K562 (cell line): ENCODE measurements around the gene AHI1. TPM values are rescaled to one million over a fixed set of nuclear protein-coding genes. Genes with fewer than 3 reads are reported as not detected.

Source experiments
- CEBPG ChIP-seq, 3 experiments: fragments of 200-800 bp in 1 of 3; sonication (Bioruptor generic) in 1 of 3; sonication (generic) in 1 of 3; formaldehyde crosslinking in 1 of 3; IDR thresholded peaks in 2 of 3; conservative IDR thresholded peaks in 1 of 3; 2 replicates each; pipeline versions ENCODE4 v1.6.1 to v1.8.0; 2016 to 2022; ENCODE audit warnings: missing compliant biosample characterization in 2 of 3, missing genetic modification characterization in 2 of 3, mild to moderate bottlenecking in 1 of 3, missing genetic modification reagents in 1 of 3
- DIDO1 ChIP-seq: fragments of 450-650 bp; IDR thresholded peaks from 2 replicates; pipeline ENCODE4 v1.6.1; 2016; ENCODE audit warnings: low read depth, missing biosample characterization, missing genetic modification characterization
- HEY1 ChIP-seq: fragments of 250-450 bp; sonication (Bioruptor Pico); IDR thresholded peaks from 2 replicates; pipeline ENCODE4 v1.5.0; 2020; ENCODE audit warnings: mild to moderate bottlenecking, moderate library complexity, borderline replicate concordance
- KAT8 ChIP-seq: fragments of 450-650 bp; IDR thresholded peaks from 2 replicates; pipeline ENCODE4 v1.6.1; 2016; ENCODE audit warnings: low read depth, mild to moderate bottlenecking
- KDM5B ChIP-seq: fragments of 200-600 bp; sonication (generic); IDR thresholded peaks from 2 replicates; pipeline ENCODE4 v1.6.1; 2012; ENCODE audit warnings: low read depth, mild to moderate bottlenecking, moderate library complexity, low read length, control low read depth, inconsistent platforms; ENCODE audit not compliant: insufficient replicate concordance
- MCM3 ChIP-seq: fragments of 450-650 bp; IDR thresholded peaks from 2 replicates; pipeline ENCODE4 v1.6.1; 2016
- MEF2A ChIP-seq: IDR thresholded peaks from 2 replicates; pipeline ENCODE4 v1.6.1; 2011; ENCODE audit warnings: low read depth, mild to moderate bottlenecking, low read length, moderate library complexity; ENCODE audit not compliant: control insufficient read depth
- NFE2L1 ChIP-seq: fragments of 450-650 bp; IDR thresholded peaks from 2 replicates; pipeline ENCODE4 v1.6.1; 2016; ENCODE audit warnings: missing genetic modification characterization, low read depth, mild to moderate bottlenecking, missing compliant biosample characterization, moderate library complexity, borderline replicate concordance
- PBX2 ChIP-seq, 2 experiments: IDR thresholded peaks in 1 of 2; conservative IDR thresholded peaks in 1 of 2; 2 replicates each; pipeline ENCODE4 v1.6.1; 2016; ENCODE audit warnings: low read depth in 2 of 2, mild to moderate bottlenecking in 1 of 2, missing compliant biosample characterization in 1 of 2, missing genetic modification characterization in 1 of 2, moderate library complexity in 1 of 2
- PHF21A ChIP-seq: fragments of 450-650 bp; IDR thresholded peaks from 2 replicates; pipeline ENCODE4 v1.6.1; 2017; ENCODE audit warnings: low read depth, borderline replicate concordance
- RFX1 ChIP-seq: fragments of 450-650 bp; IDR thresholded peaks from 2 replicates; pipeline ENCODE4 v1.6.1; 2016; ENCODE audit warnings: mild to moderate bottlenecking, moderate library complexity
- RREB1 ChIP-seq: fragments of 250-450 bp; sonication (Bioruptor Pico); IDR thresholded peaks from 2 replicates; pipeline ENCODE4 v1.4.0; 2020
- RUNX1 ChIP-seq: sonication (generic); IDR thresholded peaks from 2 replicates; pipeline ENCODE4 v1.6.1; 2016; ENCODE audit warnings: antibody characterized with exemption, low read depth
- SAP30 ChIP-seq: fragments of 200-600 bp; sonication (generic); IDR thresholded peaks from 2 replicates; pipeline ENCODE4 v1.6.1; 2012; ENCODE audit warnings: borderline replicate concordance, low read depth, mild to moderate bottlenecking, moderate library complexity, low read length, control low read depth, inconsistent platforms; ENCODE audit not compliant: insufficient read depth, poor library complexity, severe bottlenecking
- SMAD1 ChIP-seq: fragments of 150-350 bp; IDR thresholded peaks from 2 replicates; pipeline ENCODE4 v1.6.1; 2014; ENCODE audit warnings: low read length, low read depth; ENCODE audit not compliant: partially characterized antibody
- SPI1 ChIP-seq: IDR thresholded peaks from 2 replicates; pipeline ENCODE4 v1.6.1; 2011; ENCODE audit warnings: low read depth, low read length, control low read depth, borderline replicate concordance
- YY1 ChIP-seq, 3 experiments: IDR thresholded peaks; 2 replicates each; pipeline ENCODE4 v1.6.1; 2011; ENCODE audit warnings: low read length in 2 of 3, mild to moderate bottlenecking in 2 of 3, moderate library complexity in 2 of 3, borderline replicate concordance in 1 of 3, control low read depth in 1 of 3, low read depth in 1 of 3; ENCODE audit not compliant: insufficient read depth in 3 of 3, insufficient replicate concordance in 2 of 3, control insufficient read depth in 1 of 3, insufficient read length in 1 of 3; ENCODE audit errors: extremely low read depth in 1 of 3
- polyA plus RNA-seq, 8 experiments: library from polyadenylated mRNA; depleted of rRNA in 4 of 8; stranded (reverse) in 5 of 8; unstranded in 3 of 8; fragments of >200 nt; fragmentation: Nextera tagmentation in 2 of 8; fragmentation: Illumina TruSeq in 1 of 8; extraction: Ambion mirVana in 2 of 8; extraction: Trizol in 1 of 8; gene quantifications; 2 replicates each; pipeline versions ENCODE4 v1.2.1 to v1.2.3, GENCODE V29; 2011 to 2014; ENCODE audit warnings: inconsistent platforms in 1 of 8, missing spikeins in 1 of 8
- total RNA-seq, 7 experiments: library from RNA; depleted of rRNA in 6 of 7; stranded (reverse); fragments of >200 nt in 6 of 7; fragmentation: Illumina TruSeq in 2 of 7; extraction: Trizol in 2 of 7; gene quantifications; 2 replicates each; pipeline versions ENCODE4 v1.2.1 to v1.2.3, GENCODE V29; 2011 to 2021; ENCODE audit warnings: low replicate concordance in 1 of 7

AHI1 gene
- total and polyA plus RNA-seq, 9 of the 15 experiments (the other 6 are each of a cell fraction or from before 2014, with no cell fraction given) = 24.7 to 54.9 (median 32.2) TPM

GRCh38 chr6:135498185-135498841 lies 773 bp upstream of the AHI1 start (continued):
- TF ChIP-seq PBX2 (CRISPR knock-in tag; IDR thresholded peaks at IDR 0.05; ENCODE audit: low read depth) (no peak), PBX2 (tag; conservative IDR thresholded peaks at IDR 0.05; ENCODE audit: low read depth) (no peak), DIDO1 (tag) (peak; percentile 41; the same call in 1 of the 2 replicates), RFX1 (no peak), YY1 (IDR thresholded peaks at IDR 0.05; ENCODE audit: borderline replicate concordance in 1 of 3, control insufficient read depth in 1 of 3, extremely low read depth in 1 of 3, insufficient read depth in 3 of 3, insufficient read length in 1 of 3, insufficient replicate concordance in 2 of 3, low read depth in 1 of 3, low read length in 2 of 3) (peak; percentile 73 to 98 (median 85)), KAT8 (no peak; the same call in 1 of the 2 replicates), KDM5B (peak; percentile 57), MEF2A (no peak), MCM3 (no peak), SAP30 (no peak), NFE2L1 (tag) (no peak), SPI1 (no peak), HEY1 (CRISPR knock-in tag) (no peak), RREB1 (no peak), RUNX1 (no peak), SMAD1 (peak; percentile 65), CEBPG (CRISPR knock-in tag; IDR thresholded peaks at IDR 0.05) (peak; percentile 30; the same call in 1 of the 2 replicates), CEBPG (tag; conservative IDR thresholded peaks at IDR 0.05 in 1 of 2, IDR thresholded peaks at IDR 0.05 in 1 of 2) (peak; percentile 70 to 92), PHF21A (0 out of 2 replicates have a peak, but pooled peaks have one; percentile 46)
